Measurements from ENCODE around the gene TAS1R2. TPM values are rescaled to one million over a fixed set of nuclear protein-coding genes. Genes with fewer than 3 reads are reported as not detected.
"Not testable (repeated sequence)": the region's sequence is repeated elsewhere in the genome, so short reads cannot be mapped to it uniquely, and the experiment has no call there.

TAS1R2 gene
- polyA plus RNA-seq, 2 of the 4 experiments (the other 2 are of a cell fraction), result not detected

DNA sequence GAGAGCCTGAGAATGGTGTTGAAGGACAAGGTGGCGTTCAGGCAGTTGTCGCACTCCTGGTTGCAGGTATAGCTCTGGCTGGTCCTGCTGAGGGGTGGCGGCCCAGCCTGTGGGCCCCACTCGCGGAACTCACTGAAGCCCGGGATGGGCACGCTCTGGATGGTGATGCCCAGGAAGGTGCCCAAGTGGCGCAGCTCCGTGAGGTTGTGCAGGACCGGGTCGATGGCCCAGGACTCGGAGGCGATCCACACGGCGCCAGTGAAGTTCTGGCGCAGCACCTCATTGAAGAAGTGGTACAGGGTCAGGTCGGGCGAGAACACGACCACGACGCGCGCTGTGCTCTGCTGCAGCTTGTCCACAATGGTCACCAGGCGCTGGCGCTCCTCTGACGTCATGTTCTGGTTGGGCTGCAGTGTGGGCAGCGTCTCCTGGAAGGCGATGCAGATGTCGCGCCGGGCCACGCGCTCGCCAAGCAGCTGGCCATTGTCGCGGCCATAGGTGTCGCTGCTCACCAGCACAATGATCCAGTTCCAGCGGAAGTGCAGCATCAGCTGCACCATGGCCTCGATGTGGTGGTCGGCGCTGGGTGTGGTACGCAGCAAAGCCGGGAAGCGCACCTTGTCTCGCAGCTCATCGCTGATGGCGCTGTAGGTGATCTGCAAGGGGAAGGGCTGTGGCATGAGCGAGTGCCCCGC is 5.0 kb downstream of the TAS1R2 start:
- DNase-seq (ENCODE audit: low read depth in 1 of 2, low spot score in 1 of 2), result no peak
- TF ChIP-seq, protein P1, sequence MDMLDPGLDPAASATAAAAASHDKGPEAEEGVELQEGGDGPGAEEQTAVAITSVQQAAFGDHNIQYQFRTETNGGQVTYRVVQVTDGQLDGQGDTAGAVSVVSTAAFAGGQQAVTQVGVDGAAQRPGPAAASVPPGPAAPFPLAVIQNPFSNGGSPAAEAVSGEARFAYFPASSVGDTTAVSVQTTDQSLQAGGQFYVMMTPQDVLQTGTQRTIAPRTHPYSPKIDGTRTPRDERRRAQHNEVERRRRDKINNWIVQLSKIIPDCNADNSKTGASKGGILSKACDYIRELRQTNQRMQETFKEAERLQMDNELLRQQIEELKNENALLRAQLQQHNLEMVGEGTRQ (IDR thresholded peaks at IDR 0.05), result no peak
- no peak for TF ChIP-seq HOXB13 (CRISPR knock-in tag; IDR thresholded peaks at IDR 0.05; ENCODE audit: low read depth)
- no peak for TF ChIP-seq SREBF2 (IDR thresholded peaks at IDR 0.05)
- TF ChIP-seq, protein P2, sequence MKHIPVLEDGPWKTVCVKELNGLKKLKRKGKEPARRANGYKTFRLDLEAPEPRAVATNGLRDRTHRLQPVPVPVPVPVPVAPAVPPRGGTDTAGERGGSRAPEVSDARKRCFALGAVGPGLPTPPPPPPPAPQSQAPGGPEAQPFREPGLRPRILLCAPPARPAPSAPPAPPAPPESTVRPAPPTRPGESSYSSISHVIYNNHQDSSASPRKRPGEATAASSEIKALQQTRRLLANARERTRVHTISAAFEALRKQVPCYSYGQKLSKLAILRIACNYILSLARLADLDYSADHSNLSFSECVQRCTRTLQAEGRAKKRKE (CRISPR knock-in tag; IDR thresholded peaks at IDR 0.05; ENCODE audit: low read depth), result no peak
- no peak for TF ChIP-seq FOSB (CRISPR knock-in tag; IDR thresholded peaks at IDR 0.05)
- no peak for TF ChIP-seq RCOR1 (IDR thresholded peaks at IDR 0.05; ENCODE audit: low read depth, low read length)
- TF ChIP-seq HDAC2 (IDR thresholded peaks at IDR 0.05), result no peak
- TF ChIP-seq ESRRA (IDR thresholded peaks at IDR 0.05; ENCODE audit: borderline replicate concordance, low read length), result no peak
- TF ChIP-seq EHMT2 (IDR thresholded peaks at IDR 0.05; ENCODE audit: low read depth), result no peak
- H3K4me3 ChIP-seq, result no peak overlapping the region
- 64% methylated on average over 28 of the region's 49 CpGs for WGBS (ENCODE audit: missing lambda C conversion rate)
- no peak overlapping the region for H3K27ac ChIP-seq
- CTCF ChIA-PET, result interaction anchor here (2.3 kb wide), 1 partner anchor 20 kb away, joined by 8 read pairs; no protein-coding TSS in a partner anchor
- no peak for FAIRE-seq
- ATAC-seq, result no peak
- no peaks in the 10 kb centered on the region for H3K4me1 ChIP-seq
- no peak overlapping the region for H3K4me2 ChIP-seq
- no peaks in the 10 kb centered on the region for H3K9me3 ChIP-seq
- POLR2A ChIA-PET, result no interaction called here

DNA sequence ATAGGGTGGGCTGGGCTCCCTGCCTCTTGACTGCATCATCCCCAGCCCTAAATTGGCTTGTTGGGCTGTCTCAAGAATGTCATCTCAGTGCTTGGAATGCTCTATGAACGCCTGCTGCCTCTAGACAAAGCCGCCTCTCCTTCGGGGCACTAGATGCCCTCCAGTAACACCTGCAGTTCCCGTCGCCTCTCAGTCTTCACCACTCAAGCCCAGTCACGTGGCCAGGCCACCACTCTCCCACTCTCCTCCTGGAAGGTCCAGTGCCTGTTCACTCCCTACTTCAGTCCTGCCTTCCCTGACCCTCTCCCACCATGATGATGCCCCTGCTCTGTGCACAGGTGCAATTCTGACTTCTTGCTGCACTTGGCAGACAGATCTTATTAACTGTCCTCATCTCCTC is 7.0 kb downstream of the TAS1R2 start:
- FAIRE-seq, result no peak
- H3K9me3 ChIP-seq, result no peaks in the 10 kb centered on the region
- ATAC-seq, result no peak
- ChIA-PET POLR2A (no interaction called here), CTCF (interaction anchor here (1.0 to 1.8 kb wide), 2 partner anchors 23 to 255 kb away, joined by 3 to 7 read pairs; no protein-coding TSS in a partner anchor)
- 25% methylated on average over 6 of the region's 6 CpGs for WGBS (ENCODE audit: missing lambda C conversion rate)
- H3K4me1 ChIP-seq, result no peaks in the 10 kb centered on the region
- TF ChIP-seq FOSL2 (IDR thresholded peaks at IDR 0.05), result no peak
- no peak for TF ChIP-seq FOSL2 (CRISPR knock-in tag; IDR thresholded peaks at IDR 0.05)
- no peak for TF ChIP-seq CHD4 (IDR thresholded peaks at IDR 0.05; ENCODE audit: borderline replicate concordance)
- no peak for TF ChIP-seq MYC (IDR thresholded peaks at IDR 0.05; ENCODE audit: borderline replicate concordance, low read length)
- TF ChIP-seq, protein P3, sequence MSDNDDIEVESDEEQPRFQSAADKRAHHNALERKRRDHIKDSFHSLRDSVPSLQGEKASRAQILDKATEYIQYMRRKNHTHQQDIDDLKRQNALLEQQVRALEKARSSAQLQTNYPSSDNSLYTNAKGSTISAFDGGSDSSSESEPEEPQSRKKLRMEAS (IDR thresholded peaks at IDR 0.05), result no peak
- TF ChIP-seq JUNB (IDR thresholded peaks at IDR 0.05), result no peak
- TF ChIP-seq, protein P1 (IDR thresholded peaks at IDR 0.05), result no peak
- TF ChIP-seq, protein P4, sequence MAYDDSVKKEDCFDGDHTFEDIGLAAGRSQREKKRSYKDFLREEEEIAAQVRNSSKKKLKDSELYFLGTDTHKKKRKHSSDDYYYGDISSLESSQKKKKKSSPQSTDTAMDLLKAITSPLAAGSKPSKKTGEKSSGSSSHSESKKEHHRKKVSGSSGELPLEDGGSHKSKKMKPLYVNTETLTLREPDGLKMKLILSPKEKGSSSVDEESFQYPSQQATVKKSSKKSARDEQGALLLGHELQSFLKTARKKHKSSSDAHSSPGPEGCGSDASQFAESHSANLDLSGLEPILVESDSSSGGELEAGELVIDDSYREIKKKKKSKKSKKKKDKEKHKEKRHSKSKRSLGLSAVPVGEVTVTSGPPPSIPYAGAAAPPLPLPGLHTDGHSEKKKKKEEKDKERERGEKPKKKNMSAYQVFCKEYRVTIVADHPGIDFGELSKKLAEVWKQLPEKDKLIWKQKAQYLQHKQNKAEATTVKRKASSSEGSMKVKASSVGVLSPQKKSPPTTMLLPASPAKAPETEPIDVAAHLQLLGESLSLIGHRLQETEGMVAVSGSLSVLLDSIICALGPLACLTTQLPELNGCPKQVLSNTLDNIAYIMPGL (CRISPR knock-in tag; IDR thresholded peaks at IDR 0.05; ENCODE audit: borderline replicate concordance), result no peak
- no peak for TF ChIP-seq POLR2AphosphoS2 (conservative IDR thresholded peaks at IDR 0.05; ENCODE audit: low read length)
- no peak for TF ChIP-seq JUN (IDR thresholded peaks at IDR 0.05)
- H3K27ac ChIP-seq, result no peak overlapping the region
- H3K4me2 ChIP-seq, result no peak overlapping the region
- no peak for DNase-seq (ENCODE audit: low read depth in 1 of 2, low spot score in 1 of 2)
- H3K4me3 ChIP-seq, result no peak overlapping the region

DNA sequence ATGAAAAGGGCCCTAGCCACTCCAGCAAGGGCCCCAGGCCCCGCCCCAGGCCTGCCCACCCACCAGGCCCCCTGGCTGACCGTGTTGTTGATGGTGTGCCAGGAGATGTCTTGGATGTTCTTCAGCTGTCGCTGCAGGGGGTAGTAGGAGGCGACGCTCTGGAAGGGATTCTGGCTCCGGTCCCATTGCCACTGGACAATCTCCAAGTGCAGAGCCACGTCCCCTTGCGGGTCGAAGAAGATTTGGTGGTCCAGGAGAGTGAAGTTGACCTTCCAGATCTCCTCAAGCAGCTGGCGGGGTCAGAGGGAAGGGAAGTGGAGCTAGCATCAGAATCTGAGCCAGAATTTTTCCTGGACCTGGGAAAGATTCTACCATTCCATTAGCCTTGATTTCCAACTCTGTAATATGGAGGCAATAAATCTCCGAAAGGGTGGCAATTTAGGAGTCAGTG is 10.2 kb downstream of the TAS1R2 start:
- WGBS (ENCODE audit: missing lambda C conversion rate), result 28% methylated on average over 3 of the region's 11 CpGs

DNA sequence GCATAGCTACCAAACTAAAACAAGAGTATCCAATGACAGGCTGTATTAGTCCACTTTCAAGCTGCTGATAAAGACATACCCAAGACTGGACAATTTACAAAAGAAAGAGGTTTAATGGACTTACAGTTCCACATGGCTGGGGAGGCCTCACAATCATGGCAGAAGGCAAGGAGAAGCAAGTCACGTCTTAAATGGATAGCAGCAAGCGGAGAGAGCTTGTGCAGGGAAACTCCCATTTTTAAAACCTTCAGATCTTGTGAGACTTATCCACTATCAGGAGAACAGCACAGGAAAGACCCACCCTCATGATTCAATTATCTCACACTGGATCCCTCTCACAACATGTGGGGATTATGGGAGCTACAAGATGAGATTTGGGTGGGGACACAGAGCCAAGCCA is 11.7 kb downstream of the TAS1R2 start:
- H3K27ac ChIP-seq; H3K4me1 ChIP-seq; H3K9me3 ChIP-seq; POLR2A ChIA-PET; H3K4me2 ChIP-seq; FAIRE-seq; ATAC-seq; DNase-seq (ENCODE audit: low read depth in 1 of 2, low spot score in 1 of 2); H3K4me3 ChIP-seq: not testable (repeated sequence)
- WGBS (ENCODE audit: missing lambda C conversion rate), result 31% methylated on average over 2 of the region's 2 CpGs
- CTCF ChIA-PET, result interaction anchor here (0.5 to 1.9 kb wide), 4 partner anchors 28 to 251 kb away, joined by 3 to 4 read pairs (median 3); no protein-coding TSS in a partner anchor

More for the DNA sequence above, 10.2 kb downstream of the TAS1R2 start:
- Histone ChIP-seq H3K4me2 (no peak overlapping the region), H3K4me1 (no peaks in the 10 kb centered on the region), H3K9me3 (no peaks in the 10 kb centered on the region), H3K27ac (no peak overlapping the region), H3K4me3 (no peak overlapping the region)
- no peak for TF ChIP-seq HDAC2 (IDR thresholded peaks at IDR 0.05)
- no peak for TF ChIP-seq EP300 (IDR thresholded peaks at IDR 0.05)
- TF ChIP-seq KDM1A (IDR thresholded peaks at IDR 0.05; ENCODE audit: low read depth), result no peak
- TF ChIP-seq RARB (CRISPR knock-in tag; IDR thresholded peaks at IDR 0.05), result no peak
- no peak for TF ChIP-seq ZC3H11A (IDR thresholded peaks at IDR 0.05)
- no peak for TF ChIP-seq RFX5 (IDR thresholded peaks at IDR 0.05)
- TF ChIP-seq CHD4 (IDR thresholded peaks at IDR 0.05; ENCODE audit: borderline replicate concordance), result no peak
- no peak for TF ChIP-seq GATA3 (IDR thresholded peaks at IDR 0.05; ENCODE audit: borderline replicate concordance)
- no peak for TF ChIP-seq NPAS2 (CRISPR knock-in tag; IDR thresholded peaks at IDR 0.05; ENCODE audit: borderline replicate concordance)
- DNase-seq (ENCODE audit: low read depth in 1 of 2, low spot score in 1 of 2), result no peak
- FAIRE-seq, result no peak
- ChIA-PET POLR2A (no interaction called here), CTCF (interaction anchor here (1.9 kb wide), 1 partner anchor 35 kb away, joined by 4 read pairs; no protein-coding TSS in a partner anchor)
- no peak for ATAC-seq

Measured in A549 (cell line).